PFSK-1 (cell line): ENCODE data around the gene CLMN.

Experiments used
- POLR2AphosphoS5 ChIP-seq: IDR thresholded peaks from 2 replicates; pipeline ENCODE4 v1.6.1; 2012; ENCODE audit warnings: low read depth, mild to moderate bottlenecking, control low read depth, low read length, moderate library complexity
- SIN3A ChIP-seq: IDR thresholded peaks from 2 replicates; pipeline ENCODE4 v1.6.1; 2012; ENCODE audit warnings: mild to moderate bottlenecking, low read length, moderate library complexity, borderline replicate concordance; ENCODE audit not compliant: insufficient read depth
- TAF1 ChIP-seq: IDR thresholded peaks from 2 replicates; pipeline ENCODE4 v1.6.1; 2012; ENCODE audit warnings: low read length, control low read depth, borderline replicate concordance; ENCODE audit not compliant: insufficient read depth

GRCh38 chr14:95340201-95340697 lies 20.5 kb upstream of the CLMN start:
- TF ChIP-seq TAF1 (no peak), POLR2AphosphoS5 (no peak), SIN3A (no peak)
